ENCODE data around the gene MAP3K14.

- TF ChIP-seq CTCF (IDR thresholded peaks at IDR 0.05) = no peak
- no peak for TF ChIP-seq EZH2 (IDR thresholded peaks at IDR 0.05)
These were observed 91.6 kb downstream of the MAP3K14 start for GRCh38 chr17:45225051-45225700.

All from neural progenitor cell (in vitro differentiated cells).